Mesendoderm (in vitro differentiated cells): ENCODE data around the gene ELF2.
A peak's percentile ranks its signal among the peaks of the same experiment; 100 is the strongest.
"Not testable (repeated sequence)": the region's sequence is repeated elsewhere in the genome, so short reads cannot be mapped to it uniquely, and the experiment has no call there.

ENCODE experiments used
- DNase-seq: peaks from one replicate; pipeline ENCODE4 v3.0.0; 2013
- H2AK5ac ChIP-seq: 2 replicates; pipeline ENCODE4 v1.6.1; 2013; ENCODE audit warnings: low read length, inconsistent platforms
- H2BK120ac ChIP-seq: 2 replicates; pipeline ENCODE4 v1.6.1; 2013; ENCODE audit warnings: low read depth, mild to moderate bottlenecking, low read length, moderate library complexity, mixed read lengths
- H2BK15ac ChIP-seq: replicated peaks from 2 replicates; pipeline ENCODE4 v1.6.1; 2013; ENCODE audit warnings: low read depth, mild to moderate bottlenecking, moderate library complexity
- H2BK5ac ChIP-seq: 2 replicates; pipeline ENCODE4 v1.6.1; 2013; ENCODE audit warnings: low read length, inconsistent platforms
- H3K18ac ChIP-seq: 2 replicates; pipeline ENCODE4 v1.6.1; 2013; ENCODE audit warnings: mild to moderate bottlenecking, low read length, mixed read lengths
- H3K23ac ChIP-seq: one replicate; pipeline ENCODE4 v1.6.1; 2013; ENCODE audit warnings: low read length
- H3K27ac ChIP-seq: 2 replicates; pipeline ENCODE4 v1.5.1; 2013; ENCODE audit warnings: low read depth, mild to moderate bottlenecking, inconsistent platforms, low read length, moderate library complexity
- H3K27me3 ChIP-seq: 2 replicates; pipeline ENCODE4 v1.6.1; 2013; ENCODE audit warnings: low read length, control low read depth, mild to moderate bottlenecking, inconsistent platforms; ENCODE audit not compliant: insufficient read depth, poor library complexity
- H3K36me3 ChIP-seq: 2 replicates; pipeline ENCODE4 v1.6.1; 2013; ENCODE audit warnings: low read length, inconsistent platforms; ENCODE audit not compliant: control insufficient read depth, insufficient read depth
- H3K4ac ChIP-seq: one replicate; pipeline ENCODE4 v1.6.1; 2013; ENCODE audit warnings: low read depth, mild to moderate bottlenecking, low read length, moderate library complexity
- H3K4me1 ChIP-seq: 2 replicates; pipeline ENCODE4 v1.6.1; 2013; ENCODE audit warnings: low read depth, low read length, inconsistent platforms; ENCODE audit not compliant: control insufficient read depth
- H3K4me2 ChIP-seq: 2 replicates; pipeline ENCODE4 v1.6.1; 2013; ENCODE audit warnings: low read length
- H3K4me3 ChIP-seq: 2 replicates; pipeline ENCODE4 v1.5.1; 2013; ENCODE audit warnings: mild to moderate bottlenecking, low read length
- H3K56ac ChIP-seq: one replicate; pipeline ENCODE4 v1.6.1; 2013; ENCODE audit warnings: low read length
- H3K79me1 ChIP-seq: 2 replicates; pipeline ENCODE4 v1.6.1; 2013; ENCODE audit warnings: low read length, inconsistent platforms
- H3K79me2 ChIP-seq: 2 replicates; pipeline ENCODE4 v1.6.1; 2013; ENCODE audit warnings: mild to moderate bottlenecking, low read length; ENCODE audit not compliant: control insufficient read depth, insufficient read depth
- H3K9ac ChIP-seq: 2 replicates; pipeline ENCODE4 v1.6.1; 2013; ENCODE audit warnings: low read length, inconsistent platforms
- H4K5ac ChIP-seq: one replicate; pipeline ENCODE4 v1.6.1; 2013; ENCODE audit warnings: low read length
- H4K8ac ChIP-seq: one replicate; pipeline ENCODE4 v1.6.1; 2013; ENCODE audit warnings: low read depth, mild to moderate bottlenecking, control low read depth, low read length, moderate library complexity
- WGBS: extraction: QIAGEN DNeasy Blood & Tissue Kit; methylation state at CpG from one replicate; pipeline ENCODE4 v1.1.7; 2013; ENCODE audit warnings: low lambda C conversion rate, missing lambda C conversion rate; ENCODE audit not compliant: insufficient coverage; ENCODE audit errors: extremely low coverage; 5-methylcytosine and 5-hydroxymethylcytosine counted together

Gene ELF2

DNA sequence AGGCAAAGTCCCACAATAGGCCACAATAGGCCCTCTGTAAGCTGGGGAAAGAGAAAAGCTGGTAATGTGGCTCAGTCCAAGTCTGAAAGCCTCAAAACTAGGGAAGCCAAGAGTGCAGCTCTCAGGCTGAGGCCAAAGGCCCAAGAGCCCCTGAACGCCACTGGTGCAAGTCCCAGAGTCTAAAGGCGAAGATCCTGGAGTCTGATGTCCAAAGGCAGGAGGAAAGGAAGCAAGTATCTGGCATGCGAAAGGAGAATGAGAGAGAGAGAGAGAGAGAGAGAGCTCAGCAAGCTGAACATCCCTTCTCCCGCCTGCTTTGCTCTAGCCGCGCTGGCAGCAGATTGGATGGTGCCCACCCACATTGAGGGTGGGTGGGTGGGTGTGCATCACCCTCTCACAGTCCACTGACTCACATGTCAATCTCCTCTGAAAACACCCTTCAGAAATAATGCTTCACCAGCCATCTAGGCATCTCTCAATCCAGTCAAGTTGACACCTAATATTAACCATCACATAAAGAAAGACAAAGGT is 30.9 kb upstream of the ELF2 start:
- H3K79me1 ChIP-seq, result no peaks in the 10 kb centered on the region
- peak overlapping the region; percentile 13 for H4K8ac ChIP-seq
- H3K9ac ChIP-seq, result no peak overlapping the region
- no CpG with 5 or more reads among the region's 6 CpGs for WGBS
- H3K56ac ChIP-seq, result no peak overlapping the region
- H2BK120ac ChIP-seq, result no peak overlapping the region
- no peak overlapping the region for H3K23ac ChIP-seq
- DNase-seq, result no peak
- H3K4me3 ChIP-seq, result no peak overlapping the region
- H3K36me3 ChIP-seq, result no peaks in the 10 kb centered on the region
- no peaks in the 10 kb centered on the region for H3K27me3 ChIP-seq
- H3K18ac ChIP-seq, result no peak overlapping the region
- no peak overlapping the region for H4K5ac ChIP-seq
- no peak overlapping the region for H2BK15ac ChIP-seq
- no peak overlapping the region for H2BK5ac ChIP-seq
- H3K4me1 ChIP-seq, result no peaks in the 10 kb centered on the region
- H3K27ac ChIP-seq, result no peak overlapping the region
- H2AK5ac ChIP-seq, result no peak overlapping the region
- no peaks in the 10 kb centered on the region for H3K79me2 ChIP-seq
- no peak overlapping the region for H3K4me2 ChIP-seq
- H3K4ac ChIP-seq, result no peak overlapping the region

GRCh38 chr4:139207247-139207646 is 30.2 kb upstream of the ELF2 start:
- no peaks in the 10 kb centered on the region for H3K79me1 ChIP-seq
- no peak overlapping the region for H3K4ac ChIP-seq
- H3K18ac ChIP-seq, result no peak overlapping the region
- no peak overlapping the region for H2BK15ac ChIP-seq
- H3K4me2 ChIP-seq, result no peak overlapping the region
- no peaks in the 10 kb centered on the region for H3K4me1 ChIP-seq
- H3K56ac ChIP-seq, result no peak overlapping the region
- H4K5ac ChIP-seq, result no peak overlapping the region
- H4K8ac ChIP-seq, result no peak overlapping the region
- no CpG with 5 or more reads among the region's 3 CpGs for whole genome bisulfite sequencing
- H2AK5ac ChIP-seq, result no peak overlapping the region
- H3K9ac ChIP-seq, result no peak overlapping the region
- H3K27ac ChIP-seq, result no peak overlapping the region
- H3K27me3 ChIP-seq, result no peaks in the 10 kb centered on the region
- no peak overlapping the region for H3K23ac ChIP-seq
- DNase-seq, result no peak
- H3K36me3 ChIP-seq, result no peaks in the 10 kb centered on the region
- no peak overlapping the region for H2BK5ac ChIP-seq
- H3K79me2 ChIP-seq, result no peaks in the 10 kb centered on the region
- H2BK120ac ChIP-seq, result no peak overlapping the region
- no peak overlapping the region for H3K4me3 ChIP-seq

GRCh38 chr4:139202991-139203390 is 26.0 kb upstream of the ELF2 start:
- H2AK5ac ChIP-seq, result no peak overlapping the region
- no peaks in the 10 kb centered on the region for H3K27me3 ChIP-seq
- no peak overlapping the region for H4K5ac ChIP-seq
- no peak overlapping the region for H2BK5ac ChIP-seq
- no peaks in the 10 kb centered on the region for H3K79me2 ChIP-seq
- no peak overlapping the region for H2BK15ac ChIP-seq
- no peaks in the 10 kb centered on the region for H3K79me1 ChIP-seq
- no CpG with 5 or more reads among the region's 2 CpGs for WGBS
- H4K8ac ChIP-seq, result no peak overlapping the region
- no peak for DNase-seq
- H3K27ac ChIP-seq, result no peak overlapping the region
- no peak overlapping the region for H3K4ac ChIP-seq
- no peak overlapping the region for H3K56ac ChIP-seq
- H2BK120ac ChIP-seq, result no peak overlapping the region
- H3K4me3 ChIP-seq, result no peak overlapping the region
- no peak overlapping the region for H3K23ac ChIP-seq
- H3K18ac ChIP-seq, result no peak overlapping the region
- H3K9ac ChIP-seq, result no peak overlapping the region
- no peaks in the 10 kb centered on the region for H3K36me3 ChIP-seq
- H3K4me1 ChIP-seq, result no peaks in the 10 kb centered on the region
- H3K4me2 ChIP-seq, result no peak overlapping the region

- H2AK5ac ChIP-seq, result no peak overlapping the region
- no peak overlapping the region for H3K18ac ChIP-seq
- H4K8ac ChIP-seq, result no peak overlapping the region
- H4K5ac ChIP-seq, result no peak overlapping the region
- no peak overlapping the region for H3K4me3 ChIP-seq
- H3K4me1 ChIP-seq, result no peaks in the 10 kb centered on the region
- H3K79me2 ChIP-seq, result no peaks in the 10 kb centered on the region
- no peaks in the 10 kb centered on the region for H3K27me3 ChIP-seq
- no peaks in the 10 kb centered on the region for H3K36me3 ChIP-seq
- no peak overlapping the region for H2BK120ac ChIP-seq
- H2BK5ac ChIP-seq, result no peak overlapping the region
- H3K79me1 ChIP-seq, result no peaks in the 10 kb centered on the region
- H3K27ac ChIP-seq, result no peak overlapping the region
- H3K9ac ChIP-seq, result no peak overlapping the region
- H3K4ac ChIP-seq, result no peak overlapping the region
- no peak overlapping the region for H2BK15ac ChIP-seq
- H3K4me2 ChIP-seq, result no peak overlapping the region
- no CpG with 5 or more reads among the region's 4 CpGs for WGBS
- DNase-seq, result no peak
- H3K23ac ChIP-seq, result no peak overlapping the region
- no peak overlapping the region for H3K56ac ChIP-seq
These were observed 23.5 kb upstream of the ELF2 start for GRCh38 chr4:139200506-139200905.

- no peaks in the 10 kb centered on the region for H3K79me2 ChIP-seq
- H2BK120ac ChIP-seq, result no peak overlapping the region
- no peak overlapping the region for H3K56ac ChIP-seq
- no peak overlapping the region for H3K27ac ChIP-seq
- no peaks in the 10 kb centered on the region for H3K79me1 ChIP-seq
- WGBS, result no CpG with 5 or more reads among the region's 4 CpGs
- no peak overlapping the region for H3K23ac ChIP-seq
- no peak overlapping the region for H4K8ac ChIP-seq
- no peak for DNase-seq
- H3K36me3 ChIP-seq, result no peaks in the 10 kb centered on the region
- no peaks in the 10 kb centered on the region for H3K4me1 ChIP-seq
- no peak overlapping the region for H3K9ac ChIP-seq
- H3K18ac ChIP-seq, result no peak overlapping the region
- H3K27me3 ChIP-seq, result no peaks in the 10 kb centered on the region
- H3K4ac ChIP-seq, result no peak overlapping the region
- H4K5ac ChIP-seq, result no peak overlapping the region
- no peak overlapping the region for H2BK15ac ChIP-seq
- H3K4me3 ChIP-seq, result no peak overlapping the region
- H2BK5ac ChIP-seq, result no peak overlapping the region
- H3K4me2 ChIP-seq, result no peak overlapping the region
- no peak overlapping the region for H2AK5ac ChIP-seq
These were observed 23.1 kb upstream of the ELF2 start for GRCh38 chr4:139200102-139200501.

DNA sequence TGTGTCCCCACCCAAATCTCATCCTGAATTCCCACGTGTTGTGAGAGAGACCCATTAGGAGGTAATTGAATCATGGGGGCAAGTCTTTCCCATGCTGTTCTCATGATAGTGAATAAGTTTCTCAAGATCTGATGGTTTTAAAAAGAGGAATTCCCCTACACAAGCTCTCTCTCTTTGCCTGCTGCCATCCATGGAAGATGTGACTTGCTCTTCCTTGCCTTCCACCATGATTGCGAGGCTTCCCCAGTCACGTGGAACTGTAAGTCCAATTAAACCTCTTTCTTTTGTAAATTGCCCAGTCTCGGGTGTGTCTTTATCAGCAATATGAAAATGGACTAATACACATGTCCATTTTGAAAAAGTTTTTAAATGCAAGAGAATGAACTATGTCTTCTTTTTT is 20.2 kb upstream of the ELF2 start:
- H3K9ac ChIP-seq, H3K23ac ChIP-seq, H3K27ac ChIP-seq, H3K4me1 ChIP-seq, H3K27me3 ChIP-seq, H3K79me2 ChIP-seq, H3K18ac ChIP-seq, DNase-seq, H2BK15ac ChIP-seq, H2AK5ac ChIP-seq, H4K5ac ChIP-seq, H3K36me3 ChIP-seq, H2BK120ac ChIP-seq, H2BK5ac ChIP-seq, H3K4me3 ChIP-seq, H3K4me2 ChIP-seq, H3K4ac ChIP-seq, H3K56ac ChIP-seq, H3K79me1 ChIP-seq, H4K8ac ChIP-seq: not testable (repeated sequence)
- WGBS, result no CpG with 5 or more reads among the region's 4 CpGs
